K562 (cell line): Measurements from ENCODE around the gene TMEM245. TPM values are rescaled to one million over a fixed set of nuclear protein-coding genes. Genes with fewer than 3 reads are reported as not detected.
A peak's percentile ranks its signal among the peaks of the same experiment; 100 is the strongest.

Source experiments
- ATAC-seq: fragments of 200-7000 bp; cut with Tn5 transposase; 3 replicates; pipeline ENCODE4 v1.9.1; 2020; ENCODE audit warnings: moderate library complexity
- BruUV-seq: library from RNA; stranded (reverse); fragments of 400-500 nt; replicated peaks from 2 replicates; lab custom pipeline; 2021; lab: Mats Ljungman, UMichigan
- CTCF ChIA-PET: fragments of 300-600 bp; formaldehyde crosslinking; extraction: SDS; loops from one replicate; lab custom pipeline; 2021; ENCODE audit warnings: low intra/inter-chr PET ratio; lab: Yijun Ruan, JAX
- POLR2A ChIA-PET: fragments of 300-600, 350-650 bp; sonication (Branson Sonifier 250); formaldehyde crosslinking; extraction: SDS; loops from one replicate; lab custom pipeline; 2021; ENCODE audit warnings: antibody characterized with exemption, inconsistent platforms; lab: Yijun Ruan, JAX
- DNase-seq, 4 experiments: peaks; one replicate each; pipeline versions ENCODE4 v3.0.0 to v3.0.0-alpha.2; 2011 to 2018; ENCODE audit warnings: low spot score in 3 of 4, mixed read lengths in 3 of 4; ENCODE audit errors: extremely low read depth in 1 of 4
- FAIRE-seq: peaks from 2 replicates; lab custom pipeline; 2011; peaks lifted over from hg19 to GRCh38; lab: Jason Lieb, UNC
- H2AFZ ChIP-seq: 2 replicates; pipeline ENCODE4 v1.6.0; 2011; ENCODE audit warnings: low read depth, low read length, control low read depth, inconsistent platforms
- H3K27ac ChIP-seq: fragments of 200-600 bp; 3 replicates; pipeline ENCODE4 v1.8.0; 2011; ENCODE audit warnings: low read depth, mild to moderate bottlenecking, control low read depth, inconsistent platforms, low read length, moderate library complexity, mixed read lengths; ENCODE audit errors: extremely low read depth
- H3K27me3 ChIP-seq, 2 experiments: fragments of 300-600 bp in 1 of 2; 2 replicates in 1 of 2; 3 replicates in 1 of 2; pipeline versions ENCODE4 v1.6.0 to v1.8.0; 2011; ENCODE audit warnings: inconsistent platforms in 2 of 2, low read length in 2 of 2, mild to moderate bottlenecking in 1 of 2, mixed read lengths in 1 of 2, moderate library complexity in 1 of 2; ENCODE audit not compliant: control insufficient read depth in 2 of 2, insufficient read depth in 2 of 2
- H3K36me3 ChIP-seq: fragments of 300-600 bp; 3 replicates; pipeline ENCODE4 v1.8.0; 2011; ENCODE audit warnings: mild to moderate bottlenecking, low read length, inconsistent platforms; ENCODE audit not compliant: control insufficient read depth, insufficient read depth
- H3K4me1 ChIP-seq, 2 experiments: fragments of 200-600 bp in 1 of 2; replicated peaks in 1 of 2; 2 replicates in 1 of 2; 3 replicates in 1 of 2; pipeline versions ENCODE4 v1.5.1 to v1.8.0; 2011; ENCODE audit warnings: inconsistent platforms in 2 of 2, low read length in 2 of 2, mild to moderate bottlenecking in 1 of 2, mixed read lengths in 1 of 2, moderate library complexity in 1 of 2; ENCODE audit not compliant: control insufficient read depth in 2 of 2, insufficient read depth in 2 of 2
- H3K4me2 ChIP-seq: 2 replicates; pipeline ENCODE4 v1.6.1; 2011; ENCODE audit warnings: low read length, control low read depth, inconsistent platforms, mixed read lengths; ENCODE audit not compliant: insufficient read depth
- H3K4me3 ChIP-seq: fragments of 200-600 bp; sonication (generic), shearing (Covaris generic); 2 replicates; pipeline ENCODE4 v1.5.1; 2016; ENCODE audit warnings: control low read depth, inconsistent platforms
- H3K79me2 ChIP-seq: fragments of 200-600 bp; 3 replicates; pipeline ENCODE4 v1.8.0; 2011; ENCODE audit warnings: low read length, inconsistent platforms; ENCODE audit not compliant: control insufficient read depth, insufficient read depth
- H3K9ac ChIP-seq, 2 experiments: 2 replicates each; pipeline versions ENCODE4 v1.6.0 to v1.6.1; 2011; ENCODE audit warnings: low read depth in 2 of 2, low read length in 2 of 2, control low read depth in 1 of 2, inconsistent platforms in 1 of 2, mild to moderate bottlenecking in 1 of 2, mixed read lengths in 1 of 2; ENCODE audit not compliant: insufficient read depth in 1 of 2
- H3K9me1 ChIP-seq: one replicate; pipeline ENCODE4 v1.6.0; 2011; ENCODE audit warnings: inconsistent platforms, mild to moderate bottlenecking, low read length, moderate library complexity; ENCODE audit not compliant: control insufficient read depth, insufficient read depth
- H3K9me3 ChIP-seq: replicated peaks from 2 replicates; pipeline ENCODE4 v1.5.1; 2011; ENCODE audit warnings: low read depth, low read length, inconsistent platforms; ENCODE audit not compliant: control insufficient read depth, insufficient read depth
- H4K20me1 ChIP-seq: replicated peaks from 2 replicates; pipeline ENCODE4 v1.6.1; 2011; ENCODE audit warnings: low read length, inconsistent platforms, mixed read lengths; ENCODE audit not compliant: control insufficient read depth, insufficient read depth
- E2F3 ChIP-seq: fragments of 250-450 bp; sonication (Bioruptor Pico); IDR thresholded peaks from 2 replicates; pipeline ENCODE4 v1.4.0; 2020; ENCODE audit warnings: mild to moderate bottlenecking
- MAZ ChIP-seq, 2 experiments: fragments of 450-650 bp in 1 of 2; sonication (generic) in 1 of 2; formaldehyde crosslinking; IDR thresholded peaks in 1 of 2; conservative IDR thresholded peaks in 1 of 2; 2 replicates each; pipeline versions ENCODE4 v1.4.0 to v1.5.0; 2020; ENCODE audit warnings: mild to moderate bottlenecking in 1 of 2, missing genetic modification reagents in 1 of 2
- WGBS: fragments of 100-300 bp; shearing (Covaris generic); methylation state at CpG from one replicate; pipeline ENCODE4 v1.1.6; 2016; ENCODE audit warnings: low coverage, mixed read lengths; ENCODE audit not compliant: insufficient coverage; ENCODE audit errors: missing lambda C conversion rate; 5-methylcytosine and 5-hydroxymethylcytosine counted together
- in situ Hi-C: fragments of 300-500 bp; cut with MboI; formaldehyde crosslinking; loops from 4 replicates; pipeline ENCODE4 v1.15.0; 2018; ENCODE audit warnings: inconsistent platforms, mixed read lengths
- intact Hi-C: fragments of 100-400 bp; cut with micrococcal nuclease; formaldehyde crosslinking; loops from 2 replicates; pipeline ENCODE4 v1.14.2; 2022
- polyA plus RNA-seq, 8 experiments: library from polyadenylated mRNA; depleted of rRNA in 4 of 8; stranded (reverse) in 5 of 8; unstranded in 3 of 8; fragments of >200 nt; fragmentation: Nextera tagmentation in 2 of 8; fragmentation: Illumina TruSeq in 1 of 8; extraction: Ambion mirVana in 2 of 8; extraction: Trizol in 1 of 8; gene quantifications; 2 replicates each; pipeline versions ENCODE4 v1.2.1 to v1.2.3, GENCODE V29; 2011 to 2014; ENCODE audit warnings: inconsistent platforms in 1 of 8, missing spikeins in 1 of 8
- total RNA-seq, 7 experiments: library from RNA; depleted of rRNA in 6 of 7; stranded (reverse); fragments of >200 nt in 6 of 7; fragmentation: Illumina TruSeq in 2 of 7; extraction: Trizol in 2 of 7; gene quantifications; 2 replicates each; pipeline versions ENCODE4 v1.2.1 to v1.2.3, GENCODE V29; 2011 to 2021; ENCODE audit warnings: low replicate concordance in 1 of 7
- TF ChIP-seq, protein P1 (sequence below): fragments of 450-650 bp; IDR thresholded peaks from 2 replicates; pipeline ENCODE4 v1.6.1; 2016

TMEM245 gene
- total and polyA plus RNA-seq, 9 of the 15 experiments (the other 6 are each of a cell fraction or from before 2014, with no cell fraction given), result 8.5 to 43.2 (median 24.3) TPM

DNA sequence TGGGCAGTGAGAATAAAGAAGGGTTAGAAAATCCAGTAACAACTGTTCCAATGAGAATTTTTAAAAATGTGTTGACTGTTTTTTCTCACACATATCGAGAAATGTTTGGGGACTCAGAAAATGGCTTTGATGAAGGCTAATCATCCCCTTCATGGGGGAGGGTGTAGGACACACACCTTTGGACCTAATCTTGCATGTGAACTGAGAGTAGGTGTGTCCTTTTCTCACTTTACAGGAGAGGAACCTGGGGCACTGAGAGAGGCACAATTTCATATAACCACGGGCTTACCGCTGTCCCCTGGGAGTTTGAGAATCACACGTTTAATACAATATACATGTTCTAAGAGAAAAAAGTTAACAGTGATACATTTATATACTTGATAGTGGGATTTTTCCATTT, 30.0 kb upstream of the TMEM245 start:
- H3K9me1 ChIP-seq, result no peaks in the 10 kb centered on the region
- no peaks in the 10 kb centered on the region for H4K20me1 ChIP-seq
- in situ Hi-C loops, result no loop called here
- H3K4me1 ChIP-seq, result peaks cover 4 to 5% of the 10 kb centered on the region in 2 experiments; a peak in 2 of 5 replicates
- no peak overlapping the region for H3K27ac ChIP-seq
- intact Hi-C loops, result no loop called here
- no peaks in the 10 kb centered on the region; the same call in 2 of the 3 replicates for H3K36me3 ChIP-seq
- no peak for TF ChIP-seq E2F3 (CRISPR knock-in tag)
- BruUV-seq, result no TSS peak
- no peak overlapping the region for H3K9ac ChIP-seq
- no peak for FAIRE-seq
- no peaks in the 10 kb centered on the region for H3K27me3 ChIP-seq
- H2AFZ ChIP-seq, result peak overlapping the region; percentile 44; the same call in 1 of the 2 replicates
- no peak for DNase-seq
- no peak for ATAC-seq
- 57% methylated on average over 4 of the region's 4 CpGs for WGBS
- ChIA-PET CTCF (no interaction called here), POLR2A (no interaction called here)
- H3K4me2 ChIP-seq, result no peak overlapping the region
- no peak overlapping the region for H3K4me3 ChIP-seq
- no peaks in the 10 kb centered on the region for H3K79me2 ChIP-seq
- H3K9me3 ChIP-seq, result peaks cover 6% of the 10 kb centered on the region

DNA sequence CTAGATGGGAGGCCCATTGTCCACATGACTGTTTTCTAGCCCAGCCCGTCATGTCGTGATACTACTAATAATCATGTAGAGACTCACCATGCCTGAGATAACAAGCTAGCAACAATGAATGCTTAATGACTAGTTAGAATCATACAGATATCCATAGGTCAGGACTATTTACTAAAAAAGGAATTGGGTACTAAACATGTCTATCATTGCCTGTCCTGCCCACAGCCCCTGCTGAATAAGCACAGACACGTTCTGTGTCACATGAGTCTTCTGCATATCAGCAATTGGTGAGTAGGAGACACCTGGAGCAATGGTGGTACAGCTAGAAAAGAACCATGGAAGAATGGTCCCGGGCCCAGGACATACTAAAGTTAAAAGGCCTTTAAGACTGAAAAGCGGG, 29.3 kb upstream of the TMEM245 start:
- ChIA-PET POLR2A (no interaction called here), CTCF (no interaction called here)
- Histone ChIP-seq H3K36me3 (no peaks in the 10 kb centered on the region; the same call in 2 of the 3 replicates), H3K4me3 (no peak overlapping the region), H2AFZ (peak overlapping the region; percentile 71), H3K4me1 (peaks cover 7 to 8% of the 10 kb centered on the region in 2 experiments; a peak in 3 of 5 replicates), H3K9me3 (peaks cover 6% of the 10 kb centered on the region), H4K20me1 (no peaks in the 10 kb centered on the region), H3K4me2 (no peak overlapping the region), H3K79me2 (no peaks in the 10 kb centered on the region), H3K27ac (no peak overlapping the region), H3K9me1 (no peaks in the 10 kb centered on the region), H3K27me3 (no peaks in the 10 kb centered on the region), H3K9ac (no peak overlapping the region)
- in situ Hi-C loops, result no loop called here
- 51% methylated on average over 5 of the region's 5 CpGs for WGBS
- no TSS peak for BruUV-seq
- FAIRE-seq, result peak; percentile 6
- TF ChIP-seq, protein P1, sequence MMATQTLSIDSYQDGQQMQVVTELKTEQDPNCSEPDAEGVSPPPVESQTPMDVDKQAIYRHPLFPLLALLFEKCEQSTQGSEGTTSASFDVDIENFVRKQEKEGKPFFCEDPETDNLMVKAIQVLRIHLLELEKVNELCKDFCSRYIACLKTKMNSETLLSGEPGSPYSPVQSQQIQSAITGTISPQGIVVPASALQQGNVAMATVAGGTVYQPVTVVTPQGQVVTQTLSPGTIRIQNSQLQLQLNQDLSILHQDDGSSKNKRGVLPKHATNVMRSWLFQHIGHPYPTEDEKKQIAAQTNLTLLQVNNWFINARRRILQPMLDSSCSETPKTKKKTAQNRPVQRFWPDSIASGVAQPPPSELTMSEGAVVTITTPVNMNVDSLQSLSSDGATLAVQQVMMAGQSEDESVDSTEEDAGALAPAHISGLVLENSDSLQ, result peak; percentile 78
- TF ChIP-seq MAZ (CRISPR knock-in tag; conservative IDR thresholded peaks at IDR 0.05 in 1 of 2, IDR thresholded peaks at IDR 0.05 in 1 of 2), result no peak
- no peak for DNase-seq
- ATAC-seq, result peak; percentile 25; the same call in 1 of the 3 replicates
- intact Hi-C loops, result no loop called here
